ENCODE results near the gene PROX1. TPM values are rescaled to one million over a fixed set of nuclear protein-coding genes. Genes with fewer than 3 reads are reported as not detected.

Gene PROX1
- total and polyA plus RNA-seq, 4 experiments from 2014 or later = not detected

GRCh38 chr1:214043167-214043566 lies 55.4 kb downstream of the PROX1 start:
- no peaks in the 10 kb centered on the region for H3K4me1 Mint-ChIP-seq
- POLR2A ChIA-PET (ENCODE audit: partially characterized antibody) = no interaction called here

GRCh38 chr1:214044438-214045214 lies 56.9 kb downstream of the PROX1 start:
- POLR2A ChIA-PET (ENCODE audit: partially characterized antibody) = no interaction called here
- H3K4me1 ChIP-seq (ENCODE audit: insufficient read depth, low read length) = no peaks in the 10 kb centered on the region
- intact Hi-C loops (cut with micrococcal nuclease) = loop anchor here (10.0 kb wide), 1 partner anchor 60 kb away; the partner anchor contains the start of gene PROX1
- no peak overlapping the region for H3K4me3 ChIP-seq (ENCODE audit: low read length in 2 of 2)
- Mint-ChIP-seq H3K27me3 (peaks cover 0 to 2% of the 10 kb centered on the region in 2 donors), H3K27ac (no peak overlapping the region), H3K4me3 (no peak overlapping the region), H3K9me3 (peaks cover 0 to 19% (median 10%) of the 10 kb centered on the region in 8 donors), H3K4me1 (no peaks in the 10 kb centered on the region), H3K36me3 (no peaks in the 10 kb centered on the region)
- no peak overlapping the region for H3K27ac ChIP-seq (ENCODE audit: low read depth, low read length)
- CTCF ChIA-PET (ENCODE audit: partially characterized antibody) = no interaction called here
- no peaks in the 10 kb centered on the region for H3K27me3 ChIP-seq (ENCODE audit: insufficient read depth, low read length)
- DNase-seq = no peak
- no peaks in the 10 kb centered on the region for H3K9me3 ChIP-seq (ENCODE audit: control insufficient read depth in 1 of 2, low read length in 2 of 2)
- H3K36me3 ChIP-seq (ENCODE audit: insufficient read depth, low read length) = no peaks in the 10 kb centered on the region

More at GRCh38 chr1:214043167-214043566, 55.4 kb downstream of the PROX1 start:
- DNase-seq = no peak
- CTCF ChIA-PET (ENCODE audit: partially characterized antibody) = no interaction called here
- Mint-ChIP-seq H3K36me3 (no peaks in the 10 kb centered on the region), H3K9me3 (peaks cover 0 to 11% (median 7%) of the 10 kb centered on the region in 8 donors), H3K27ac (no peak overlapping the region), H3K4me3 (no peak overlapping the region), H3K27me3 (peaks cover 0 to 2% of the 10 kb centered on the region in 2 donors)
- Histone ChIP-seq H3K9me3 (ENCODE audit: control insufficient read depth in 1 of 2, low read length in 2 of 2) (no peaks in the 10 kb centered on the region), H3K4me1 (ENCODE audit: insufficient read depth, low read length) (no peaks in the 10 kb centered on the region), H3K27ac (ENCODE audit: low read depth, low read length) (no peak overlapping the region), H3K4me3 (ENCODE audit: low read length in 2 of 2) (no peak overlapping the region), H3K36me3 (ENCODE audit: insufficient read depth, low read length) (no peaks in the 10 kb centered on the region), H3K27me3 (ENCODE audit: insufficient read depth, low read length) (no peaks in the 10 kb centered on the region)
- intact Hi-C loops (cut with micrococcal nuclease) = loop anchor here (10.0 kb wide), 1 partner anchor 58 kb away; the partner anchor contains the start of gene PROX1

GRCh38 chr1:214050513-214051401 lies 63.0 kb downstream of the PROX1 start:
- no peaks in the 10 kb centered on the region for H3K4me1 Mint-ChIP-seq
- H3K4me3 Mint-ChIP-seq = no peak overlapping the region
- H3K36me3 Mint-ChIP-seq = no peaks in the 10 kb centered on the region
- ChIA-PET POLR2A (ENCODE audit: partially characterized antibody) (no interaction called here), CTCF (ENCODE audit: partially characterized antibody) (no interaction called here)
- H3K9me3 Mint-ChIP-seq = peaks cover 0 to 19% (median 10%) of the 10 kb centered on the region in 8 donors
- Histone ChIP-seq H3K4me3 (ENCODE audit: low read length in 2 of 2) (no peak overlapping the region), H3K4me1 (ENCODE audit: insufficient read depth, low read length) (no peaks in the 10 kb centered on the region), H3K9me3 (ENCODE audit: control insufficient read depth in 1 of 2, low read length in 2 of 2) (no peaks in the 10 kb centered on the region), H3K36me3 (ENCODE audit: insufficient read depth, low read length) (no peaks in the 10 kb centered on the region), H3K27me3 (ENCODE audit: insufficient read depth, low read length) (no peaks in the 10 kb centered on the region), H3K27ac (ENCODE audit: low read depth, low read length) (no peak overlapping the region)
- intact Hi-C loops (cut with micrococcal nuclease) = no loop called here
- no peak for DNase-seq
- H3K27ac Mint-ChIP-seq = no peak overlapping the region
- no peaks in the 10 kb centered on the region for H3K27me3 Mint-ChIP-seq

DNA sequence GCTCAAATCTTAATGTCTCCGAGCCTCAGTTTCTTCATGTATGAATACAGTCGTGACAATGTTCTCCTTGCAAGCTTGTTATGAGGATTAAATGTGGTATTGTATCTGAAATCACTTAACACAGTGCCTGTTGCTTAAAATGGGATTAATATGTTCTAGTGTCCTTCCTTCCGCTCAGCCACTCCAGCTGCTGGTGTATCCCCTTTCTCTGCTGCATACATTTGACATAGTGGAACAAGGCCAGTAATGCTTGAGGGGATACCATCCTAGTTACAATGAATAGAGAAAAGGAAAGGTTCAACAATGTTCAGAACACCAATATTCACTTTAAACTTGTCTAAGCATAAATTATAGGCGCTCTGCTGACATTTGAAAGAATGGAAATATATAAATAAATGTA lies 64.0 kb downstream of the PROX1 start:
- H3K4me3 Mint-ChIP-seq = no peak overlapping the region
- Histone ChIP-seq H3K4me1 (ENCODE audit: insufficient read depth, low read length) (no peaks in the 10 kb centered on the region), H3K27me3 (ENCODE audit: insufficient read depth, low read length) (no peaks in the 10 kb centered on the region), H3K27ac (ENCODE audit: low read depth, low read length) (no peak overlapping the region), H3K36me3 (ENCODE audit: insufficient read depth, low read length) (no peaks in the 10 kb centered on the region), H3K4me3 (ENCODE audit: low read length in 2 of 2) (no peak overlapping the region), H3K9me3 (ENCODE audit: control insufficient read depth in 1 of 2, low read length in 2 of 2) (no peaks in the 10 kb centered on the region)
- no peaks in the 10 kb centered on the region for H3K27me3 Mint-ChIP-seq
- CTCF ChIA-PET (ENCODE audit: partially characterized antibody) = no interaction called here
- H3K9me3 Mint-ChIP-seq = peaks cover 0 to 19% (median 10%) of the 10 kb centered on the region in 8 donors
- H3K4me1 Mint-ChIP-seq = no peaks in the 10 kb centered on the region
- no peaks in the 10 kb centered on the region for H3K36me3 Mint-ChIP-seq
- POLR2A ChIA-PET (ENCODE audit: partially characterized antibody) = no interaction called here
- H3K27ac Mint-ChIP-seq = no peak overlapping the region
- intact Hi-C loops (cut with micrococcal nuclease) = no loop called here
- DNase-seq = no peak

DNA sequence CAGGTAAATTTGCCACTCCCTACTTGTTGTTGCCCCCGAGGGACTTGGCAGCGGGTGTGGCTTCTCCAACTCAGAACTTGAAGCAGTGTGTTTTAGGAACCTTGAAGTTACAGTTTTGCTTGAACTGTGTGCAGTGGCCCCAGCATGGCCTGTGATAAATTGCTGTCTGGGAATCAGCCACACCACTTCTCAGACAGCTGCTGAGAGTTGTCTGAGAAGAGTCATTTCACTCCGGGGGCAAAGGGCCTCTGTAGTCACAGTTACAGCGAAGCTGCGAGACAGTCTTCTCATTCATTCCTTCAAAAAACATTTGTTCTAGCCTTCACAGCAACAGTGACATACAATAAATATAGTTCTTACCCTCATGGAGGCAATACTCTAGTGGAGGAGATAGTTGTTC lies 70.3 kb downstream of the PROX1 start:
- Mint-ChIP-seq H3K36me3 (no peaks in the 10 kb centered on the region), H3K27ac (no peak overlapping the region), H3K4me1 (no peaks in the 10 kb centered on the region), H3K27me3 (peaks cover 0 to 3% of the 10 kb centered on the region in 2 donors), H3K9me3 (peaks cover 0 to 9% (median 0%) of the 10 kb centered on the region in 8 donors), H3K4me3 (no peak overlapping the region)
- intact Hi-C loops (cut with micrococcal nuclease) = no loop called here
- POLR2A ChIA-PET (ENCODE audit: partially characterized antibody) = no interaction called here
- Histone ChIP-seq H3K9me3 (ENCODE audit: control insufficient read depth in 1 of 2, low read length in 2 of 2) (no peaks in the 10 kb centered on the region), H3K27ac (ENCODE audit: low read depth, low read length) (no peak overlapping the region), H3K4me3 (ENCODE audit: low read length in 2 of 2) (no peak overlapping the region), H3K36me3 (ENCODE audit: insufficient read depth, low read length) (no peaks in the 10 kb centered on the region), H3K4me1 (ENCODE audit: insufficient read depth, low read length) (no peaks in the 10 kb centered on the region), H3K27me3 (ENCODE audit: insufficient read depth, low read length) (no peaks in the 10 kb centered on the region)
- no peak for DNase-seq
- CTCF ChIA-PET (ENCODE audit: partially characterized antibody) = interaction anchor here (0.6 kb wide), 1 partner anchor 64 kb away, joined by 3 read pairs; no protein-coding TSS in a partner anchor

DNA sequence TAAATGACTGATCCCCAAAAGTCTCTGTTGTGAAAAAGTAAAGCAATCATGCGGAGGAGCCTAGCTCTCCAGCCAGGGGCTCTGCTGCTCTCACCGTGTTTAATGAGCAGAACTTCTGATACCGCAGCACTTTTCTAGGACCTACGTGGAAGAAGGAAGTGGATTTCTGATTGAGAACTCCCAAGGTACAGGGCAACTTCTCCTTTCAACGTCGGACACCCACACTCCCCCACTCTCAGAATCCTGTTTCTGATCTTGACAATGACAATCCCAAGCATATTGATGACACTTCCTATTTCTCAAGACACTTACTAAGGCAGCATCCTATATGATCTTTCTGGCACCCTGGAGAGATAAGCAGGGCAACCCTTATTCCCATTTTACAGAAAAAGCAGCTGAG lies 78.4 kb downstream of the PROX1 start:
- CTCF ChIA-PET (ENCODE audit: partially characterized antibody) = no interaction called here
- DNase-seq = no peak
- Histone ChIP-seq H3K27ac (ENCODE audit: low read depth, low read length) (no peak overlapping the region), H3K4me1 (ENCODE audit: insufficient read depth, low read length) (no peaks in the 10 kb centered on the region), H3K4me3 (ENCODE audit: low read length in 2 of 2) (no peak overlapping the region), H3K27me3 (ENCODE audit: insufficient read depth, low read length) (no peaks in the 10 kb centered on the region), H3K36me3 (ENCODE audit: insufficient read depth, low read length) (no peaks in the 10 kb centered on the region), H3K9me3 (ENCODE audit: control insufficient read depth in 1 of 2, low read length in 2 of 2) (no peaks in the 10 kb centered on the region)
- intact Hi-C loops (cut with micrococcal nuclease) = no loop called here
- Mint-ChIP-seq H3K36me3 (no peaks in the 10 kb centered on the region), H3K4me1 (no peaks in the 10 kb centered on the region), H3K27ac (no peak overlapping the region), H3K27me3 (peaks cover 3 to 7% of the 10 kb centered on the region in 2 donors), H3K4me3 (no peak overlapping the region), H3K9me3 (peaks cover 0 to 6% (median 0%) of the 10 kb centered on the region in 8 donors)
- POLR2A ChIA-PET (ENCODE audit: partially characterized antibody) = no interaction called here

GRCh38 chr1:214066936-214067335 lies 79.2 kb downstream of the PROX1 start:
- ChIA-PET POLR2A (ENCODE audit: partially characterized antibody) (no interaction called here), CTCF (ENCODE audit: partially characterized antibody) (no interaction called here)
- intact Hi-C loops (cut with micrococcal nuclease) = no loop called here
- H3K9me3 ChIP-seq (ENCODE audit: control insufficient read depth in 1 of 2, low read length in 2 of 2) = no peaks in the 10 kb centered on the region
- peaks cover 0 to 3% (median 0%) of the 10 kb centered on the region in 8 donors for H3K9me3 Mint-ChIP-seq
- H3K27me3 Mint-ChIP-seq = peaks cover 1 to 7% of the 10 kb centered on the region in 2 donors
- H3K27ac ChIP-seq (ENCODE audit: low read depth, low read length) = no peak overlapping the region
- H3K4me1 Mint-ChIP-seq = no peaks in the 10 kb centered on the region
- H3K4me3 ChIP-seq (ENCODE audit: low read length in 2 of 2) = no peak overlapping the region
- no peak overlapping the region for H3K27ac Mint-ChIP-seq
- H3K36me3 Mint-ChIP-seq = no peaks in the 10 kb centered on the region
- H3K4me1 ChIP-seq (ENCODE audit: insufficient read depth, low read length) = no peaks in the 10 kb centered on the region
- H3K4me3 Mint-ChIP-seq = no peak overlapping the region
- H3K27me3 ChIP-seq (ENCODE audit: insufficient read depth, low read length) = no peaks in the 10 kb centered on the region
- no peaks in the 10 kb centered on the region for H3K36me3 ChIP-seq (ENCODE audit: insufficient read depth, low read length)
- no peak for DNase-seq
